Osteocyte (in vitro differentiated cells): ENCODE results near the gene PRAMEF10. TPM values are rescaled to one million over a fixed set of nuclear protein-coding genes. Genes with fewer than 3 reads are reported as not detected.
"Not testable (repeated sequence)": the region's sequence is repeated elsewhere in the genome, so short reads cannot be mapped to it uniquely, and the experiment has no call there.

Source experiments
- DNase-seq: peaks from one replicate; pipeline ENCODE4 v3.0.0; 2021; ENCODE audit warnings: mixed read lengths; ENCODE audit not compliant: unreplicated experiment; ENCODE audit errors: extremely low spot score
- H3K27ac Mint-ChIP-seq: one replicate; pipeline ENCODE4 v1.8.0; 2021; ENCODE audit warnings: mild to moderate bottlenecking, mixed read lengths; ENCODE audit not compliant: unreplicated experiment
- H3K27me3 Mint-ChIP-seq: one replicate; pipeline ENCODE4 v1.8.0; 2021; ENCODE audit warnings: mixed read lengths; ENCODE audit not compliant: unreplicated experiment
- H3K36me3 Mint-ChIP-seq: one replicate; pipeline ENCODE4 v1.8.0; 2021; ENCODE audit warnings: mixed read lengths; ENCODE audit not compliant: unreplicated experiment
- H3K4me1 Mint-ChIP-seq: one replicate; pipeline ENCODE4 v1.8.0; 2021; ENCODE audit warnings: mixed read lengths; ENCODE audit not compliant: unreplicated experiment
- H3K4me3 Mint-ChIP-seq: one replicate; pipeline ENCODE4 v1.8.0; 2021; ENCODE audit warnings: mild to moderate bottlenecking, moderate library complexity, mixed read lengths; ENCODE audit not compliant: unreplicated experiment
- H3K9me3 Mint-ChIP-seq: one replicate; pipeline ENCODE4 v1.8.0; 2021; ENCODE audit warnings: mixed read lengths; ENCODE audit not compliant: unreplicated experiment
- total RNA-seq: library from RNA; stranded (reverse); gene quantifications from 2 replicates; pipeline ENCODE4 v1.2.1, GENCODE V29; 2021
- TF ChIP-seq, protein P1 (sequence below): fragments of 200-600 bp; sonication (generic); IDR thresholded peaks from 2 replicates; pipeline ENCODE4 v1.5.0; 2021; ENCODE audit warnings: antibody characterized with exemption, mild to moderate bottlenecking, moderate library complexity

PRAMEF10 gene
- total RNA-seq, 1 donor from 2014 or later, result not detected

GRCh38 chr1:12851779-12852178, 46.3 kb downstream of the PRAMEF10 start:
- no peaks in the 10 kb centered on the region for H3K36me3 Mint-ChIP-seq
- TF ChIP-seq, protein P1, sequence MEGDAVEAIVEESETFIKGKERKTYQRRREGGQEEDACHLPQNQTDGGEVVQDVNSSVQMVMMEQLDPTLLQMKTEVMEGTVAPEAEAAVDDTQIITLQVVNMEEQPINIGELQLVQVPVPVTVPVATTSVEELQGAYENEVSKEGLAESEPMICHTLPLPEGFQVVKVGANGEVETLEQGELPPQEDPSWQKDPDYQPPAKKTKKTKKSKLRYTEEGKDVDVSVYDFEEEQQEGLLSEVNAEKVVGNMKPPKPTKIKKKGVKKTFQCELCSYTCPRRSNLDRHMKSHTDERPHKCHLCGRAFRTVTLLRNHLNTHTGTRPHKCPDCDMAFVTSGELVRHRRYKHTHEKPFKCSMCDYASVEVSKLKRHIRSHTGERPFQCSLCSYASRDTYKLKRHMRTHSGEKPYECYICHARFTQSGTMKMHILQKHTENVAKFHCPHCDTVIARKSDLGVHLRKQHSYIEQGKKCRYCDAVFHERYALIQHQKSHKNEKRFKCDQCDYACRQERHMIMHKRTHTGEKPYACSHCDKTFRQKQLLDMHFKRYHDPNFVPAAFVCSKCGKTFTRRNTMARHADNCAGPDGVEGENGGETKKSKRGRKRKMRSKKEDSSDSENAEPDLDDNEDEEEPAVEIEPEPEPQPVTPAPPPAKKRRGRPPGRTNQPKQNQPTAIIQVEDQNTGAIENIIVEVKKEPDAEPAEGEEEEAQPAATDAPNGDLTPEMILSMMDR, result no peak
- H3K9me3 Mint-ChIP-seq, result peaks cover 3% of the 10 kb centered on the region
- no peak for DNase-seq
- no peaks in the 10 kb centered on the region for H3K27me3 Mint-ChIP-seq
- no peak overlapping the region for H3K4me3 Mint-ChIP-seq
- H3K4me1 Mint-ChIP-seq, result no peaks in the 10 kb centered on the region
- no peak overlapping the region for H3K27ac Mint-ChIP-seq

GRCh38 chr1:12848620-12849019, 49.5 kb downstream of the PRAMEF10 start, which contains the start of gene HNRNPCL1:
TSS of gene HNRNPCL1 (minus strand) at chr1:12848720. CDS start at chr1:12848289, 431 bp downstream.
- not testable (repeated sequence) for H3K4me3 Mint-ChIP-seq, H3K27me3 Mint-ChIP-seq, DNase-seq, H3K9me3 Mint-ChIP-seq, H3K4me1 Mint-ChIP-seq, H3K27ac Mint-ChIP-seq, H3K36me3 Mint-ChIP-seq

Other genes with a start within 250 kb of the PRAMEF10 start
- not detected in 2 replicates for gene AADACL3, start 182.2 kb downstream of the PRAMEF10 start, total RNA-seq
- gene CFAP107, start 152.1 kb downstream of the PRAMEF10 start, total RNA-seq, result not detected in 2 replicates
- not detected in 2 replicates for gene PRAMEF12, start 124.5 kb downstream of the PRAMEF10 start, total RNA-seq
- gene PRAMEF1, start 106.9 kb downstream of the PRAMEF10 start, total RNA-seq, result not detected in 2 replicates
- gene PRAMEF11, start 66.9 kb downstream of the PRAMEF10 start, total RNA-seq, result not detected in 2 replicates
- not detected in 2 replicates for gene HNRNPCL1, start 49.5 kb downstream of the PRAMEF10 start, total RNA-seq
- gene PRAMEF2, start 41.2 kb downstream of the PRAMEF10 start, total RNA-seq, result not detected in 2 replicates
- gene PRAMEF4, start 12.1 kb downstream of the PRAMEF10 start, total RNA-seq, result not detected in 2 replicates
- gene PRAMEF7, start 18.3 kb upstream of the PRAMEF10 start, total RNA-seq, result not detected in 2 replicates
- not detected in 2 replicates for gene PRAMEF6, start 49.3 kb upstream of the PRAMEF10 start, total RNA-seq
- not detected in 2 replicates for gene PRAMEF27, start 158.3 kb upstream of the PRAMEF10 start, total RNA-seq
- gene HNRNPCL3, start 162.5 kb upstream of the PRAMEF10 start, total RNA-seq, result not detected in 2 replicates
- not detected in 2 replicates for gene PRAMEF25, start 172.5 kb upstream of the PRAMEF10 start, total RNA-seq
- not detected in 2 replicates for gene HNRNPCL2, start 218.6 kb upstream of the PRAMEF10 start, total RNA-seq